ENCODE measurements around the gene BCAS3.

Gene BCAS3

GRCh38 chr17:61047515-61047914, 369.9 kb downstream of the BCAS3 start:
- H3K27ac Mint-ChIP-seq = no peak overlapping the region
- H3K4me1 Mint-ChIP-seq (ENCODE audit: low read depth) = peaks cover 9% of the 10 kb centered on the region
- H3K4me3 Mint-ChIP-seq = no peak overlapping the region
- H3K36me3 Mint-ChIP-seq (ENCODE audit: low read depth) = no peaks in the 10 kb centered on the region
- no peaks in the 10 kb centered on the region for H3K9me3 Mint-ChIP-seq
- no peaks in the 10 kb centered on the region for H3K27me3 Mint-ChIP-seq (ENCODE audit: low read depth)

- Mint-ChIP-seq H3K27me3 (ENCODE audit: low read depth) (no peaks in the 10 kb centered on the region), H3K9me3 (no peaks in the 10 kb centered on the region), H3K36me3 (ENCODE audit: low read depth) (no peaks in the 10 kb centered on the region), H3K4me1 (ENCODE audit: low read depth) (peaks cover 9% of the 10 kb centered on the region), H3K4me3 (no peak overlapping the region), H3K27ac (no peak overlapping the region)
Measured at GRCh38 chr17:61048376-61049106, 370.9 kb downstream of the BCAS3 start.

- no peaks in the 10 kb centered on the region for H3K36me3 Mint-ChIP-seq (ENCODE audit: low read depth)
- H3K9me3 Mint-ChIP-seq = no peaks in the 10 kb centered on the region
- no peaks in the 10 kb centered on the region for H3K27me3 Mint-ChIP-seq (ENCODE audit: low read depth)
- H3K4me3 Mint-ChIP-seq = no peak overlapping the region
- H3K27ac Mint-ChIP-seq = no peak overlapping the region
- H3K4me1 Mint-ChIP-seq (ENCODE audit: low read depth) = peaks cover 10% of the 10 kb centered on the region
Measured at GRCh38 chr17:61053469-61053868, 375.8 kb downstream of the BCAS3 start.

- Mint-ChIP-seq H3K4me3 (no peak overlapping the region), H3K27ac (no peak overlapping the region), H3K27me3 (ENCODE audit: low read depth) (no peaks in the 10 kb centered on the region), H3K4me1 (ENCODE audit: low read depth) (peaks cover 10% of the 10 kb centered on the region), H3K9me3 (no peaks in the 10 kb centered on the region), H3K36me3 (ENCODE audit: low read depth) (no peaks in the 10 kb centered on the region)
Measured at GRCh38 chr17:61054436-61054835, 376.8 kb downstream of the BCAS3 start.

GRCh38 chr17:61057257-61057656, 379.6 kb downstream of the BCAS3 start:
- Mint-ChIP-seq H3K9me3 (no peaks in the 10 kb centered on the region), H3K4me3 (no peak overlapping the region), H3K27me3 (ENCODE audit: low read depth) (peaks cover 3% of the 10 kb centered on the region), H3K4me1 (ENCODE audit: low read depth) (peaks cover 15% of the 10 kb centered on the region), H3K27ac (no peak overlapping the region), H3K36me3 (ENCODE audit: low read depth) (no peaks in the 10 kb centered on the region)

- peaks cover 15% of the 10 kb centered on the region for H3K4me1 Mint-ChIP-seq (ENCODE audit: low read depth)
- H3K4me3 Mint-ChIP-seq = no peak overlapping the region
- H3K27me3 Mint-ChIP-seq (ENCODE audit: low read depth) = peaks cover 3% of the 10 kb centered on the region
- H3K9me3 Mint-ChIP-seq = no peaks in the 10 kb centered on the region
- H3K27ac Mint-ChIP-seq = no peak overlapping the region
- no peaks in the 10 kb centered on the region for H3K36me3 Mint-ChIP-seq (ENCODE audit: low read depth)
Measured at GRCh38 chr17:61058066-61058465, 380.4 kb downstream of the BCAS3 start.

GRCh38 chr17:61063528-61063927, 385.9 kb downstream of the BCAS3 start:
- no peaks in the 10 kb centered on the region for H3K9me3 Mint-ChIP-seq
- H3K4me1 Mint-ChIP-seq (ENCODE audit: low read depth) = peaks cover 17% of the 10 kb centered on the region
- H3K27ac Mint-ChIP-seq = no peak overlapping the region
- H3K36me3 Mint-ChIP-seq (ENCODE audit: low read depth) = peaks cover 2% of the 10 kb centered on the region
- H3K4me3 Mint-ChIP-seq = no peak overlapping the region
- peaks cover 3% of the 10 kb centered on the region for H3K27me3 Mint-ChIP-seq (ENCODE audit: low read depth)

- Mint-ChIP-seq H3K4me3 (no peak overlapping the region), H3K36me3 (ENCODE audit: low read depth) (peaks cover 4% of the 10 kb centered on the region), H3K27ac (no peak overlapping the region), H3K4me1 (ENCODE audit: low read depth) (peaks cover 17% of the 10 kb centered on the region), H3K27me3 (ENCODE audit: low read depth) (peaks cover 8% of the 10 kb centered on the region), H3K9me3 (peaks cover 5% of the 10 kb centered on the region)
Measured at GRCh38 chr17:61064087-61064951, 386.7 kb downstream of the BCAS3 start.

- Mint-ChIP-seq H3K27me3 (ENCODE audit: low read depth) (peaks cover 8% of the 10 kb centered on the region), H3K36me3 (ENCODE audit: low read depth) (peaks cover 4% of the 10 kb centered on the region), H3K9me3 (peaks cover 5% of the 10 kb centered on the region), H3K4me3 (no peak overlapping the region), H3K4me1 (ENCODE audit: low read depth) (peaks cover 13% of the 10 kb centered on the region), H3K27ac (no peak overlapping the region)
Measured at GRCh38 chr17:61065263-61065773, 387.7 kb downstream of the BCAS3 start.

GRCh38 chr17:61066062-61066461, 388.4 kb downstream of the BCAS3 start:
- H3K9me3 Mint-ChIP-seq = peaks cover 5% of the 10 kb centered on the region

GRCh38 chr17:61070649-61071048, 393.0 kb downstream of the BCAS3 start:
- no peak overlapping the region for H3K27ac Mint-ChIP-seq
- peaks cover 2% of the 10 kb centered on the region for H3K4me1 Mint-ChIP-seq (ENCODE audit: low read depth)
- peaks cover 2% of the 10 kb centered on the region for H3K36me3 Mint-ChIP-seq (ENCODE audit: low read depth)
- peaks cover 5% of the 10 kb centered on the region for H3K9me3 Mint-ChIP-seq
- H3K27me3 Mint-ChIP-seq (ENCODE audit: low read depth) = peaks cover 5% of the 10 kb centered on the region
- no peak overlapping the region for H3K4me3 Mint-ChIP-seq

More at GRCh38 chr17:61066062-61066461, 388.4 kb downstream of the BCAS3 start:
- Mint-ChIP-seq H3K27me3 (ENCODE audit: low read depth) (peaks cover 8% of the 10 kb centered on the region), H3K27ac (no peak overlapping the region), H3K4me3 (no peak overlapping the region), H3K4me1 (ENCODE audit: low read depth) (peaks cover 11% of the 10 kb centered on the region), H3K36me3 (ENCODE audit: low read depth) (peaks cover 4% of the 10 kb centered on the region)

- peaks cover 2% of the 10 kb centered on the region for H3K4me1 Mint-ChIP-seq (ENCODE audit: low read depth)
- H3K36me3 Mint-ChIP-seq (ENCODE audit: low read depth) = peaks cover 2% of the 10 kb centered on the region
- H3K27ac Mint-ChIP-seq = no peak overlapping the region
- peaks cover 5% of the 10 kb centered on the region for H3K27me3 Mint-ChIP-seq (ENCODE audit: low read depth)
- H3K4me3 Mint-ChIP-seq = no peak overlapping the region
- peaks cover 5% of the 10 kb centered on the region for H3K9me3 Mint-ChIP-seq
Measured at GRCh38 chr17:61072648-61073047, 395.0 kb downstream of the BCAS3 start.

GRCh38 chr17:61073131-61073530, 395.5 kb downstream of the BCAS3 start:
- Mint-ChIP-seq H3K4me1 (ENCODE audit: low read depth) (peaks cover 2% of the 10 kb centered on the region), H3K27ac (no peak overlapping the region), H3K4me3 (no peak overlapping the region), H3K27me3 (ENCODE audit: low read depth) (peaks cover 5% of the 10 kb centered on the region), H3K9me3 (peaks cover 5% of the 10 kb centered on the region), H3K36me3 (ENCODE audit: low read depth) (peaks cover 2% of the 10 kb centered on the region)

- Mint-ChIP-seq H3K27ac (no peak overlapping the region), H3K4me1 (ENCODE audit: low read depth) (peaks cover 2% of the 10 kb centered on the region)
Measured at GRCh38 chr17:61073799-61074513, 396.3 kb downstream of the BCAS3 start.

More at GRCh38 chr17:61073799-61074513, 396.3 kb downstream of the BCAS3 start:
- Mint-ChIP-seq H3K4me3 (no peak overlapping the region), H3K36me3 (ENCODE audit: low read depth) (peaks cover 2% of the 10 kb centered on the region), H3K27me3 (ENCODE audit: low read depth) (peaks cover 1% of the 10 kb centered on the region), H3K9me3 (peaks cover 2% of the 10 kb centered on the region)

Data from T-helper 1 cell treated with Interleukin-12 subunit alpha and Interleukin-12 subunit beta and Interleukin-4 antibody, amounts not matched to agents 30 μg/mL and 1 μg/mL, for 36 hours (primary cell).